ENCODE results near the gene SDHB. TPM values are rescaled to one million over a fixed set of nuclear protein-coding genes. Genes with fewer than 3 reads are reported as not detected.

SDHB gene
- total RNA-seq, 1 donor from 2014 or later: 95.0 TPM

GRCh38 chr1:17013491-17014320 is 40.1 kb downstream of the SDHB start:
- intact Hi-C loops (cut with micrococcal nuclease): loop anchor here (2.0 to 5.0 kb wide), 3 partner anchors 99 to 1491 kb away; partner anchors contain the start of gene CASP9

GRCh38 chr1:17012775-17013490 is 40.9 kb downstream of the SDHB start:
- intact Hi-C loops (cut with micrococcal nuclease): loop anchor here (1.0 to 5.0 kb wide), 5 partner anchors 41 to 1491 kb away; partner anchors contain the start of genes CASP9 and SDHB

GRCh38 chr1:17011439-17012307 is 42.2 kb downstream of the SDHB start, which contains the start of gene ATP13A2:
Gene ATP13A2 (minus strand): TSS chr1:17011928. CDS start chr1:17011738, 190 bp downstream.
- intact Hi-C loops (cut with micrococcal nuclease): loop anchor here (1.0 to 5.0 kb wide), 5 partner anchors 43 to 1489 kb away; partner anchors contain the start of genes CASP9 and SDHB

- intact Hi-C loops (cut with micrococcal nuclease): loop anchor here (5.0 kb wide), 1 partner anchor 1489 kb away; the partner anchor contains the start of gene CASP9
Measured at GRCh38 chr1:17011092-17011438, 42.8 kb downstream of the SDHB start.

- intact Hi-C loops (cut with micrococcal nuclease): loop anchor here (5.0 kb wide), 1 partner anchor 1487 kb away; the partner anchor contains the start of gene CASP9
Measured at GRCh38 chr1:17009706-17010105, 44.1 kb downstream of the SDHB start.

- intact Hi-C loops (cut with micrococcal nuclease): no loop called here
Measured at GRCh38 chr1:17008208-17008855, 45.5 kb downstream of the SDHB start.

GRCh38 chr1:17007121-17007520 is 46.7 kb downstream of the SDHB start:
- intact Hi-C loops (cut with micrococcal nuclease): no loop called here

GRCh38 chr1:17005365-17005740 is 48.5 kb downstream of the SDHB start:
- intact Hi-C loops (cut with micrococcal nuclease): no loop called here

GRCh38 chr1:17004466-17005364 is 49.1 kb downstream of the SDHB start:
- intact Hi-C loops (cut with micrococcal nuclease): no loop called here

GRCh38 chr1:17002524-17002902 is 51.3 kb downstream of the SDHB start:
- intact Hi-C loops (cut with micrococcal nuclease): no loop called here

- intact Hi-C loops (cut with micrococcal nuclease): no loop called here
Measured at GRCh38 chr1:17001760-17002523, 51.9 kb downstream of the SDHB start.

GRCh38 chr1:16999863-17000262 is 54.0 kb downstream of the SDHB start:
- intact Hi-C loops (cut with micrococcal nuclease): no loop called here

- intact Hi-C loops (cut with micrococcal nuclease): no loop called here
Measured at GRCh38 chr1:16998589-16998988, 55.2 kb downstream of the SDHB start.

GRCh38 chr1:16996845-16997244 is 57.0 kb downstream of the SDHB start:
- intact Hi-C loops (cut with micrococcal nuclease): no loop called here

GRCh38 chr1:16993521-16994038 is 60.3 kb downstream of the SDHB start:
- intact Hi-C loops (cut with micrococcal nuclease): no loop called here

GRCh38 chr1:16992675-16993074 is 61.2 kb downstream of the SDHB start:
- intact Hi-C loops (cut with micrococcal nuclease): no loop called here

- intact Hi-C loops (cut with micrococcal nuclease): no loop called here
Measured at GRCh38 chr1:16992102-16992501, 61.7 kb downstream of the SDHB start.

- intact Hi-C loops (cut with micrococcal nuclease): no loop called here
Measured at GRCh38 chr1:16991571-16991970, 62.3 kb downstream of the SDHB start.
